ENCODE measurements around the gene CFLAR.

DNA sequence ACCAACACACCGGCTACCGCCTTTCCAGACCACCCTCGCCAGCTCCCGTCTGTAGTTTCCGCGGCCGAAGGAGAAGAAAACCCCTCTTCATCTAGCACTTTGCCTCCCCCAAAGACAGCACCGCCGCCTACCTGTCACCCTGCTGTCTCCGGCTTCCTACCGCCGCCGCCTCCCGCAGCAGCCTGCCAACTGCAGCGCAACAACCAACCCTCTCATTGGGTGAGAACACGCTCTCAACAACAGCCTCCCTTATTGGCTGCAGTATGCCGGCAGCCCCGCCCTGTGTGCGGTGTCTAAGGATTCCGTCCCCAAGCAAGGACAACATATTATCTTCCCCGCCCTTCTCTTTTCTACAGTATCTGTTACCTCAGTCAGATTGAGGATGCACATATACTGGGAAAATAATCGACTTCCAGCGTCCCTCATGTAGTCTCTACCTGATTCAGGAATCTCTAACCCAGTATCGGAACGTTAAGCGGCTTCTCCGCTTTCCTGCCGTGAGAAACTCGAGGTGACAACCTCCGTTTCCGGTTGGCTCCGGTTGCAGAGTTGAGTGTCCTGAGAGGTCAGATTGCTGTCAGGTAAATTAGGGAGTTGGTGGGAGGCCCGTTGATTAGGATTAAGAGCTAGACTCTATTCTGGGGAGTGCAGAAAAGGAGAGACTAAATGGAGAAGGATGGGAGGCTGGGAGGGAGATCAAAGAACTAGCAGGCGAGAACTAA lies 44.3 kb upstream of the CFLAR start, which contains the start of the genes HYCC2 and NDUFB3:
- TF ChIP-seq, protein P1, sequence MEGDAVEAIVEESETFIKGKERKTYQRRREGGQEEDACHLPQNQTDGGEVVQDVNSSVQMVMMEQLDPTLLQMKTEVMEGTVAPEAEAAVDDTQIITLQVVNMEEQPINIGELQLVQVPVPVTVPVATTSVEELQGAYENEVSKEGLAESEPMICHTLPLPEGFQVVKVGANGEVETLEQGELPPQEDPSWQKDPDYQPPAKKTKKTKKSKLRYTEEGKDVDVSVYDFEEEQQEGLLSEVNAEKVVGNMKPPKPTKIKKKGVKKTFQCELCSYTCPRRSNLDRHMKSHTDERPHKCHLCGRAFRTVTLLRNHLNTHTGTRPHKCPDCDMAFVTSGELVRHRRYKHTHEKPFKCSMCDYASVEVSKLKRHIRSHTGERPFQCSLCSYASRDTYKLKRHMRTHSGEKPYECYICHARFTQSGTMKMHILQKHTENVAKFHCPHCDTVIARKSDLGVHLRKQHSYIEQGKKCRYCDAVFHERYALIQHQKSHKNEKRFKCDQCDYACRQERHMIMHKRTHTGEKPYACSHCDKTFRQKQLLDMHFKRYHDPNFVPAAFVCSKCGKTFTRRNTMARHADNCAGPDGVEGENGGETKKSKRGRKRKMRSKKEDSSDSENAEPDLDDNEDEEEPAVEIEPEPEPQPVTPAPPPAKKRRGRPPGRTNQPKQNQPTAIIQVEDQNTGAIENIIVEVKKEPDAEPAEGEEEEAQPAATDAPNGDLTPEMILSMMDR (IDR thresholded peaks at IDR 0.05; ENCODE audit: low read depth, low read length, poor library complexity, severe bottlenecking), result peak; percentile 56
- TF ChIP-seq EZH2phosphoT487 (IDR thresholded peaks at IDR 0.05; ENCODE audit: borderline replicate concordance, low read length), result no peak

Data from DOHH2 (cell line).